SK-N-SH (cell line): ENCODE data around the gene SLCO2A1. TPM values are rescaled to one million over a fixed set of nuclear protein-coding genes. Genes with fewer than 3 reads are reported as not detected.
"Not testable (repeated sequence)": the region's sequence is repeated elsewhere in the genome, so short reads cannot be mapped to it uniquely, and the experiment has no call there.

Experiments used
- CTCF ChIA-PET: fragments of 300-600, 350-600 bp; formaldehyde crosslinking; extraction: SDS; loops from one replicate; lab custom pipeline; 2021; lab: Yijun Ruan, JAX
- POLR2A ChIA-PET: fragments of 350-600 bp; sonication (Branson Sonifier 250); formaldehyde crosslinking; extraction: SDS; loops from one replicate; lab custom pipeline; 2020; ENCODE audit warnings: antibody characterized with exemption, inconsistent platforms; lab: Yijun Ruan, JAX
- DNase-seq: peaks from one replicate; pipeline ENCODE4 v3.0.0; 2012
- H2AFZ ChIP-seq: fragments of 200-600 bp; sonication (generic); 2 replicates; pipeline ENCODE4 v1.8.1; 2016; ENCODE audit warnings: antibody characterized with exemption, mild to moderate bottlenecking, low read depth
- H3F3A ChIP-seq: fragments of 200-600 bp; sonication (generic); replicated peaks from 2 replicates; pipeline ENCODE3; 2016; ENCODE audit warnings: antibody characterized with exemption, mild to moderate bottlenecking; ENCODE audit not compliant: insufficient read depth
- H3K27ac ChIP-seq, 2 experiments: fragments of 200-500 bp in 1 of 2; fragments of 200-600 bp in 1 of 2; sonication (Bioruptor generic) in 1 of 2; sonication (generic), shearing (Covaris generic) in 1 of 2; 2 replicates each; pipeline versions ENCODE4 v1.5.1 to v1.6.1; 2014 to 2016; ENCODE audit warnings: low read depth in 2 of 2, inconsistent platforms in 1 of 2, low read length in 1 of 2, mild to moderate bottlenecking in 1 of 2, mixed read lengths in 1 of 2
- H3K27me3 ChIP-seq: fragments of 200-600 bp; sonication (generic), shearing (Covaris generic); 2 replicates; pipeline ENCODE4 v1.6.1; 2016; ENCODE audit warnings: mixed run types; ENCODE audit not compliant: insufficient read depth
- H3K36me3 ChIP-seq, 2 experiments: fragments of 200-500 bp in 1 of 2; fragments of 200-600 bp in 1 of 2; sonication (Bioruptor generic) in 1 of 2; sonication (generic) in 1 of 2; replicated peaks in 1 of 2; 2 replicates each; pipeline versions ENCODE3 to v1.5.1; 2014 to 2016; ENCODE audit warnings: low read length in 1 of 2, mild to moderate bottlenecking in 1 of 2; ENCODE audit not compliant: insufficient read depth in 2 of 2, control insufficient read depth in 1 of 2
- H3K4me1 ChIP-seq, 2 experiments: fragments of 200-500 bp in 1 of 2; fragments of 200-600 bp in 1 of 2; sonication (Bioruptor generic) in 1 of 2; sonication (generic), shearing (Covaris generic) in 1 of 2; 2 replicates each; pipeline versions ENCODE4 v1.5.1 to v1.6.1; 2014 to 2016; ENCODE audit warnings: low read depth in 1 of 2, low read length in 1 of 2, mixed run types in 1 of 2; ENCODE audit not compliant: insufficient read depth in 2 of 2, control insufficient read depth in 1 of 2
- H3K4me2 ChIP-seq: fragments of 200-600 bp; sonication (generic), shearing (Covaris generic); 2 replicates; pipeline ENCODE4 v1.6.1; 2017; ENCODE audit warnings: mixed run types
- H3K4me3 ChIP-seq, 2 experiments: fragments of 200-500 bp in 1 of 2; fragments of 200-600 bp in 1 of 2; sonication (Bioruptor generic) in 1 of 2; sonication (generic), shearing (Covaris generic) in 1 of 2; 2 replicates each; pipeline versions ENCODE4 v1.5.1 to v1.8.1; 2014 to 2016; ENCODE audit warnings: low read depth in 2 of 2, inconsistent platforms in 1 of 2, low read length in 1 of 2, mild to moderate bottlenecking in 1 of 2, mixed read lengths in 1 of 2, moderate library complexity in 1 of 2
- H3K79me2 ChIP-seq: fragments of 200-600 bp; sonication (generic); 2 replicates; pipeline ENCODE4 v1.8.1; 2017; ENCODE audit warnings: mild to moderate bottlenecking; ENCODE audit not compliant: insufficient read depth
- H3K9ac ChIP-seq: fragments of 200-600 bp; sonication (generic); 2 replicates; pipeline ENCODE4 v1.6.1; 2017; ENCODE audit warnings: mixed run types
- H3K9me2 ChIP-seq: fragments of 200-600 bp; sonication (generic); 2 replicates; pipeline ENCODE4 v1.6.1; 2017; ENCODE audit warnings: mixed run types
- H3K9me3 ChIP-seq: fragments of 200-600 bp; sonication (generic); 2 replicates; pipeline ENCODE4 v1.6.1; 2017; ENCODE audit warnings: mixed run types, mild to moderate bottlenecking, moderate library complexity
- H4K20me1 ChIP-seq: fragments of 200-600 bp; sonication (generic); 2 replicates; pipeline ENCODE4 v1.6.1; 2017; ENCODE audit warnings: mild to moderate bottlenecking, mixed run types; ENCODE audit not compliant: insufficient read depth
- EP300 ChIP-seq, 2 experiments: IDR thresholded peaks; 2 replicates each; pipeline versions ENCODE4 v1.4.0 to v1.6.1; 2012; ENCODE audit warnings: borderline replicate concordance in 1 of 2, low read depth in 1 of 2, low read length in 1 of 2
- FOSL2 ChIP-seq: IDR thresholded peaks from 2 replicates; pipeline ENCODE4 v1.4.0; 2012; ENCODE audit warnings: low read depth, mild to moderate bottlenecking, moderate library complexity, borderline replicate concordance
- FOXJ3 ChIP-seq: sonication (generic); formaldehyde crosslinking; IDR thresholded peaks from 2 replicates; pipeline ENCODE4 v1.5.1; 2020; ENCODE audit warnings: mild to moderate bottlenecking, missing genetic modification reagents
- SIN3A ChIP-seq: IDR thresholded peaks from 2 replicates; pipeline ENCODE4 v1.6.1; 2012; ENCODE audit warnings: low read depth, mild to moderate bottlenecking, low read length, moderate library complexity, borderline replicate concordance
- TCF12 ChIP-seq: IDR thresholded peaks from 2 replicates; pipeline ENCODE4 v1.4.0; 2012
- WGBS: methylation state at CpG from one replicate; pipeline ENCODE4 v1.1.6; 2017; ENCODE audit warnings: low lambda C conversion rate; 5-methylcytosine and 5-hydroxymethylcytosine counted together
- polyA plus RNA-seq, 3 experiments: library from polyadenylated mRNA; depleted of rRNA; stranded (reverse); fragments of >200 nt; gene quantifications; 2 replicates each; pipeline ENCODE4 v1.2.3, GENCODE V29; 2012
- TF ChIP-seq, protein P1 (sequence below): IDR thresholded peaks from 2 replicates; pipeline ENCODE4; 2012
- TF ChIP-seq, protein P2 (sequence below): fragments of 150-350 bp; IDR thresholded peaks from 2 replicates; pipeline ENCODE4 v1.6.1; 2017; ENCODE audit warnings: antibody characterized with exemption, low read length, low read depth, borderline replicate concordance
- TF ChIP-seq, protein P3 (sequence below): IDR thresholded peaks from 2 replicates; pipeline ENCODE4 v1.4.0; 2012; ENCODE audit warnings: low read depth, borderline replicate concordance
- TF ChIP-seq, protein P4 (sequence below): IDR thresholded peaks from 2 replicates; pipeline ENCODE4 v1.4.0; 2012; ENCODE audit warnings: low read depth, borderline replicate concordance

SLCO2A1 gene
- polyA plus RNA-seq, 1 of the 3 experiments (the other 2 are of a cell fraction): 9.3 TPM

DNA sequence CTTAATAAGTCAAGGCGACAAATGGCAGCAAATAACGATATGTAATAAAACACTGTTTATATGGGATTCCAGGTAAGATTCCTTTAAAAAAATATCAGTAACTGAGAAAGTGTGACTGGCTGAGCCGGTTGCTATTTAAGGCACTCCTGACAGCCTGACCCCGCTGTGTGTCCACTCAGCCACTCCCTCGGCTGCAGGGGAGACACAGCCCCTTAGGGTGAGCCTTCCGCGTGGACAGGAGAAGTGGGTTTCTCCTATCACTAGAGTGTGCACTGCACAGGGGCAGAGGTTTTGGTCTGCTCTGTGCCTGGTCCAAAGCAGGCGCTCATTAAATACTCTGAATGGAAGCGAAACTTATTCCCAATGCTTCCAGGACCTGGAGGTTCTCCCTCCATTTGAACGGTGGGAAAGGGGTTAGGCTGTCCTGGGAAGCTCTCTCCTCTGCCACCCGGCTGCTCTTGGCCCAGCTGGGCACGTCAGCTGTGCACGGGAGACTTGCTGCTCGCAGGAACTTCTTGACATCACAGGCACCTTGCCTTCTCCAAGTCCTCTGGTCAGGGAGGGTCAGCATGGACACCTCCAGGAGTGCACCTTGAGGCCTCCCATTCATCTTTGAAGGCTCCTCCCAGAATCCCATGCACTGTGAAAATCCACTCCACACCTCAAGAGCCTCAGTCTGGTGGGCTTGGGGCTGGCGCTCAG lies 43.3 kb upstream of the SLCO2A1 start (continued):
- TF ChIP-seq FOSL2 (no peak), TCF12 (no peak)
- TF ChIP-seq, protein P1, sequence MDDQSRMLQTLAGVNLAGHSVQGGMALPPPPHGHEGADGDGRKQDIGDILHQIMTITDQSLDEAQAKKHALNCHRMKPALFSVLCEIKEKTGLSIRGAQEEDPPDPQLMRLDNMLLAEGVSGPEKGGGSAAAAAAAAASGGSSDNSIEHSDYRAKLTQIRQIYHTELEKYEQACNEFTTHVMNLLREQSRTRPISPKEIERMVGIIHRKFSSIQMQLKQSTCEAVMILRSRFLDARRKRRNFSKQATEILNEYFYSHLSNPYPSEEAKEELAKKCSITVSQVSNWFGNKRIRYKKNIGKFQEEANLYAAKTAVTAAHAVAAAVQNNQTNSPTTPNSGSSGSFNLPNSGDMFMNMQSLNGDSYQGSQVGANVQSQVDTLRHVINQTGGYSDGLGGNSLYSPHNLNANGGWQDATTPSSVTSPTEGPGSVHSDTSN: no peak
- TF ChIP-seq, protein P2, sequence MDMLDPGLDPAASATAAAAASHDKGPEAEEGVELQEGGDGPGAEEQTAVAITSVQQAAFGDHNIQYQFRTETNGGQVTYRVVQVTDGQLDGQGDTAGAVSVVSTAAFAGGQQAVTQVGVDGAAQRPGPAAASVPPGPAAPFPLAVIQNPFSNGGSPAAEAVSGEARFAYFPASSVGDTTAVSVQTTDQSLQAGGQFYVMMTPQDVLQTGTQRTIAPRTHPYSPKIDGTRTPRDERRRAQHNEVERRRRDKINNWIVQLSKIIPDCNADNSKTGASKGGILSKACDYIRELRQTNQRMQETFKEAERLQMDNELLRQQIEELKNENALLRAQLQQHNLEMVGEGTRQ: no peak

DNA sequence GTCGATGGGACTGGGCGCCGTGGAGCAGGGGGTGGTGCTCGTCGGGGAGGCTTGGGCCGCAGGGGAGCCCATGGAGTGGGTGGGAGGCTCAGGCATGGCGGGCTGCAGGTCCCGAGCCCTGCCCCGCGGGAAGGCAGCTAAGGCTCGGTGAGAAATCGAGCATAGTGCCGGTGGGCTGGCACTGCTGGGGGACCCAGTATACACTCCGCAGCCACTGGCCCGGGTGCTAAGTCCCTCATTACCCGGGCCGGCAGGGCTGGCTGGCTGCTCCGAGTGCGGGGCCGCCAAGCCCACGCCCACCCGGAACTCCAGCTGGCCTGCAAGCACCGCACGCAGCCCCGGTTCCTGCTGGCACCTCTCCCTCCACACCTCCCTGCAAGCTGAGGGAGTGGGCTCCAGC lies 40.6 kb upstream of the SLCO2A1 start:
- H4K20me1 ChIP-seq, H3K4me2 ChIP-seq, H3K4me1 ChIP-seq, H3K27me3 ChIP-seq, H3F3A ChIP-seq, H3K9ac ChIP-seq, POLR2A ChIA-PET, H3K4me3 ChIP-seq, H3K9me3 ChIP-seq, H3K9me2 ChIP-seq, H2AFZ ChIP-seq, H3K79me2 ChIP-seq, H3K36me3 ChIP-seq, CTCF ChIA-PET, H3K27ac ChIP-seq, DNase-seq: not testable (repeated sequence)
- 85% methylated on average over 4 of the region's 25 CpGs for WGBS

DNA sequence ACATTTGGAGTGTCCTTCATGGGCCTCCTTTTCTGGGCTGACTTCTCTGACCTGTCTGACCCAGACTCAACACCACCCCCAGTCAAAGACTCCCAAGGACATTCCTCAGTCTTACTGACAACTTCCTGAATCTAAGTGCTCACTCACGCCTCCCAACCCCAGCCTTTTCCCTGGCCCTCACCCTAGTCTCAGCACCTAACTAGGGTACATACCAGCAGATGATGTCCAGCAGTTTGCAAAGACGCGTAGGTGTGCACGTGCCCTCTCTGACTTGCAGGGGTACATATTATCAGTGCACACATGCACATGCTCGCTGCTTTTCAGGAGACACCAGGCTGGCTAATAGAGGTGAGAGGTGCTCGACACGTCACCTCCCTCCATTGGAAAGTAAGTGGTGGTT lies 38.7 kb upstream of the SLCO2A1 start:
- no peak for DNase-seq

More for the DNA sequence above, 38.7 kb upstream of the SLCO2A1 start:
- no peaks in the 10 kb centered on the region for H3K27me3 ChIP-seq
- no peaks in the 10 kb centered on the region for H3K9me2 ChIP-seq
- H3F3A ChIP-seq: no peaks in the 10 kb centered on the region
- ChIA-PET CTCF (no interaction called here), POLR2A (no interaction called here)
- TF ChIP-seq EP300 (IDR thresholded peaks at IDR 0.05; ENCODE audit: borderline replicate concordance in 1 of 2, low read depth in 1 of 2, low read length in 1 of 2) (no peak), FOXJ3 (CRISPR knock-in tag) (no peak), SIN3A (no peak)
- TF ChIP-seq, protein P2: no peak
- TF ChIP-seq, protein P3, sequence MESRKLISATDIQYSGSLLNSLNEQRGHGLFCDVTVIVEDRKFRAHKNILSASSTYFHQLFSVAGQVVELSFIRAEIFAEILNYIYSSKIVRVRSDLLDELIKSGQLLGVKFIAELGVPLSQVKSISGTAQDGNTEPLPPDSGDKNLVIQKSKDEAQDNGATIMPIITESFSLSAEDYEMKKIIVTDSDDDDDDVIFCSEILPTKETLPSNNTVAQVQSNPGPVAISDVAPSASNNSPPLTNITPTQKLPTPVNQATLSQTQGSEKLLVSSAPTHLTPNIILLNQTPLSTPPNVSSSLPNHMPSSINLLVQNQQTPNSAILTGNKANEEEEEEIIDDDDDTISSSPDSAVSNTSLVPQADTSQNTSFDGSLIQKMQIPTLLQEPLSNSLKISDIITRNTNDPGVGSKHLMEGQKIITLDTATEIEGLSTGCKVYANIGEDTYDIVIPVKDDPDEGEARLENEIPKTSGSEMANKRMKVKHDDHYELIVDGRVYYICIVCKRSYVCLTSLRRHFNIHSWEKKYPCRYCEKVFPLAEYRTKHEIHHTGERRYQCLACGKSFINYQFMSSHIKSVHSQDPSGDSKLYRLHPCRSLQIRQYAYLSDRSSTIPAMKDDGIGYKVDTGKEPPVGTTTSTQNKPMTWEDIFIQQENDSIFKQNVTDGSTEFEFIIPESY: no peak
- TF ChIP-seq, protein P4, sequence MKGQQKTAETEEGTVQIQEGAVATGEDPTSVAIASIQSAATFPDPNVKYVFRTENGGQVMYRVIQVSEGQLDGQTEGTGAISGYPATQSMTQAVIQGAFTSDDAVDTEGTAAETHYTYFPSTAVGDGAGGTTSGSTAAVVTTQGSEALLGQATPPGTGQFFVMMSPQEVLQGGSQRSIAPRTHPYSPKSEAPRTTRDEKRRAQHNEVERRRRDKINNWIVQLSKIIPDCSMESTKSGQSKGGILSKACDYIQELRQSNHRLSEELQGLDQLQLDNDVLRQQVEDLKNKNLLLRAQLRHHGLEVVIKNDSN: no peak
- H3K4me3 ChIP-seq: no peak overlapping the region
- no peaks in the 10 kb centered on the region for H3K79me2 ChIP-seq
- no peak overlapping the region for H3K4me2 ChIP-seq
- no peak overlapping the region for H2AFZ ChIP-seq
- no peaks in the 10 kb centered on the region for H3K9me3 ChIP-seq
- no peak overlapping the region for H3K27ac ChIP-seq
- 95% methylated on average over 7 of the region's 7 CpGs for WGBS
- H3K4me1 ChIP-seq: no peaks in the 10 kb centered on the region; a peak in 1 of 4 replicates
- H3K9ac ChIP-seq: no peak overlapping the region
- no peaks in the 10 kb centered on the region for H3K36me3 ChIP-seq
- no peaks in the 10 kb centered on the region for H4K20me1 ChIP-seq
